Thyroid gland (tissue), 4 donors: ENCODE results near the gene PIK3AP1.
"Not testable (repeated sequence)": the region's sequence is repeated elsewhere in the genome, so short reads cannot be mapped to it uniquely, and the experiment has no call there.

Source experiments
- CTCF ChIP-seq, 6 experiments: fragments of 200-600 bp in 3 of 6; fragments of 450-650 bp in 3 of 6; sonication (generic) in 3 of 6; IDR thresholded peaks; one replicate each; pipeline ENCODE4 v1.5.1; 2016 to 2019; ENCODE audit warnings: antibody characterized with exemption in 6 of 6, mild to moderate bottlenecking in 2 of 6, inconsistent platforms in 1 of 6, moderate library complexity in 1 of 6
- POLR2A ChIP-seq, 2 donors: fragments of 450-650 bp; IDR thresholded peaks; one replicate each; pipeline ENCODE4 v1.6.1; 2017; ENCODE audit warnings: antibody characterized with exemption in 2 of 2, mild to moderate bottlenecking in 2 of 2, moderate library complexity in 1 of 2

GRCh38 chr10:96737307-96737902 is 17.1 kb upstream of the PIK3AP1 start:
- TF ChIP-seq POLR2A, CTCF (IDR thresholded peaks at IDR 0.05): not testable (repeated sequence)
